ENCODE measurements around the gene SBNO1. TPM values are rescaled to one million over a fixed set of nuclear protein-coding genes. Genes with fewer than 3 reads are reported as not detected.
"Not testable (repeated sequence)": the region's sequence is repeated elsewhere in the genome, so short reads cannot be mapped to it uniquely, and the experiment has no call there.

SBNO1 gene
- total RNA-seq, 6 experiments from 2014 or later = 32.3 to 38.2 (median 35.3) TPM

GRCh38 chr12:123261196-123261595 lies 103.5 kb downstream of the SBNO1 start:
- H3K4me3 Mint-ChIP-seq = no peak overlapping the region

GRCh38 chr12:123260081-123260480 lies 104.6 kb downstream of the SBNO1 start:
- TF ChIP-seq CTCF (IDR thresholded peaks at IDR 0.05) = no peak
- Mint-ChIP-seq H3K27me3 (ENCODE audit: insufficient read depth) (no peaks in the 10 kb centered on the region; the same call in 1 of the 2 replicates), H3K36me3 (ENCODE audit: low read depth) (peaks cover 29% of the 10 kb centered on the region), H3K4me3 (no peak overlapping the region), H3K9me3 (no peaks in the 10 kb centered on the region), H3K27ac (no peak overlapping the region; the same call in 1 of the 2 replicates), H3K4me1 (ENCODE audit: low read depth) (peaks cover 12% of the 10 kb centered on the region)
- DNase-seq = no peak

More at GRCh38 chr12:123261196-123261595, 103.5 kb downstream of the SBNO1 start:
- Mint-ChIP-seq H3K36me3 (ENCODE audit: low read depth) (peaks cover 29% of the 10 kb centered on the region), H3K4me1 (ENCODE audit: low read depth) (peaks cover 8% of the 10 kb centered on the region), H3K9me3 (no peaks in the 10 kb centered on the region), H3K27ac (no peak overlapping the region), H3K27me3 (ENCODE audit: insufficient read depth) (no peaks in the 10 kb centered on the region; the same call in 1 of the 2 replicates)
- DNase-seq = no peak
- TF ChIP-seq CTCF (IDR thresholded peaks at IDR 0.05) = no peak

- Mint-ChIP-seq H3K36me3 (ENCODE audit: low read depth) (peaks cover 26% of the 10 kb centered on the region), H3K9me3 (no peaks in the 10 kb centered on the region), H3K4me3 (no peak overlapping the region), H3K27ac (no peak overlapping the region), H3K27me3 (ENCODE audit: insufficient read depth) (no peaks in the 10 kb centered on the region; the same call in 1 of the 2 replicates), H3K4me1 (ENCODE audit: low read depth) (peaks cover 12% of the 10 kb centered on the region)
- no peak for TF ChIP-seq CTCF (IDR thresholded peaks at IDR 0.05)
- DNase-seq = no peak
Measured at GRCh38 chr12:123258593-123258992, 106.1 kb downstream of the SBNO1 start.

- no peak for TF ChIP-seq CTCF (IDR thresholded peaks at IDR 0.05)
- Mint-ChIP-seq H3K9me3 (no peaks in the 10 kb centered on the region), H3K4me3 (no peak overlapping the region), H3K4me1 (ENCODE audit: low read depth) (peaks cover 12% of the 10 kb centered on the region), H3K36me3 (ENCODE audit: low read depth) (peaks cover 28% of the 10 kb centered on the region), H3K27ac (no peak overlapping the region), H3K27me3 (ENCODE audit: insufficient read depth) (peaks cover 5% of the 10 kb centered on the region)
- DNase-seq = no peak
Measured at GRCh38 chr12:123254853-123255446, 109.7 kb downstream of the SBNO1 start.

- peaks cover 5% of the 10 kb centered on the region for H3K27me3 Mint-ChIP-seq (ENCODE audit: insufficient read depth)
- H3K36me3 Mint-ChIP-seq (ENCODE audit: low read depth) = peaks cover 29% of the 10 kb centered on the region
- no peak overlapping the region for H3K4me3 Mint-ChIP-seq
- no peaks in the 10 kb centered on the region; the same call in 1 of the 2 replicates for H3K9me3 Mint-ChIP-seq
- H3K4me1 Mint-ChIP-seq (ENCODE audit: low read depth) = peaks cover 12% of the 10 kb centered on the region
- TF ChIP-seq CTCF (IDR thresholded peaks at IDR 0.05) = no peak
- H3K27ac Mint-ChIP-seq = no peak overlapping the region
- no peak for DNase-seq
Measured at GRCh38 chr12:123253641-123254459, 110.8 kb downstream of the SBNO1 start.

GRCh38 chr12:123252365-123252764 lies 112.3 kb downstream of the SBNO1 start:
- peaks cover 41% of the 10 kb centered on the region for H3K36me3 Mint-ChIP-seq (ENCODE audit: low read depth)
- DNase-seq; H3K9me3 Mint-ChIP-seq; H3K27me3 Mint-ChIP-seq (ENCODE audit: insufficient read depth); H3K4me3 Mint-ChIP-seq; H3K27ac Mint-ChIP-seq: not testable (repeated sequence)
- H3K4me1 Mint-ChIP-seq (ENCODE audit: low read depth) = peaks cover 20% of the 10 kb centered on the region

All from HFFc6 (cell line).